Heart right ventricle (tissue), 16 donors: ENCODE results near the gene COL16A1. TPM values are rescaled to one million over a fixed set of nuclear protein-coding genes. Genes with fewer than 3 reads are reported as not detected.
A peak's percentile ranks its signal among the peaks of the same experiment; 100 is the strongest.

Experiments used
- ATAC-seq, 8 donors: fragments of 200-7000 bp; cut with Tn5 transposase; one replicate each; pipeline ENCODE4 v1.9.1; 2020; ENCODE audit warnings: mild to moderate bottlenecking in 8 of 8, moderate library complexity in 8 of 8, moderate number of reproducible peaks in 1 of 8
- DNase-seq, 2 donors: peaks; one replicate each; pipeline ENCODE4 v3.0.0-alpha.2; 2020
- H3K27ac ChIP-seq, 10 donors: fragments of 200-600 bp; sonication (generic) in 2 of 10; one replicate each; pipeline versions ENCODE4 v1.5.0 to v1.8.0; 2020 to 2022; ENCODE audit warnings: mild to moderate bottlenecking in 3 of 10
- H3K27me3 ChIP-seq, 7 donors: fragments of 200-600 bp; one replicate each; pipeline ENCODE4 v1.8.0; 2021 to 2022; ENCODE audit warnings: mild to moderate bottlenecking in 2 of 7
- H3K36me3 ChIP-seq, 9 donors: fragments of 200-600 bp; sonication (generic) in 1 of 9; one replicate each; pipeline versions ENCODE4 v1.5.0 to v1.8.0; 2020 to 2022; ENCODE audit warnings: mild to moderate bottlenecking in 2 of 9
- H3K4me1 ChIP-seq, 9 donors: fragments of 200-600 bp; sonication (generic) in 1 of 9; one replicate each; pipeline versions ENCODE4 v1.5.0 to v1.8.0; 2020 to 2022; ENCODE audit warnings: mild to moderate bottlenecking in 4 of 9
- H3K4me3 ChIP-seq, 10 donors: fragments of 200-600 bp; sonication (generic) in 2 of 10; one replicate each; pipeline versions ENCODE4 v1.5.0 to v1.8.0; 2020 to 2022; ENCODE audit warnings: mild to moderate bottlenecking in 7 of 10, moderate library complexity in 2 of 10
- H3K9me3 ChIP-seq, 11 donors: fragments of 200-600 bp in 10 of 11; sonication (generic) in 2 of 11; one replicate each; pipeline versions ENCODE4 v1.5.0 to v1.8.0; 2013 to 2022; ENCODE audit warnings: mild to moderate bottlenecking in 2 of 11, control low read depth in 1 of 11, moderate library complexity in 1 of 11
- CTCF ChIP-seq, 9 donors: fragments of 200-600 bp; sonication (generic) in 2 of 9; IDR thresholded peaks; one replicate each; pipeline versions ENCODE4 v1.5.0 to v1.8.0; 2021 to 2022; ENCODE audit warnings: antibody characterized with exemption in 9 of 9, mild to moderate bottlenecking in 5 of 9, moderate library complexity in 1 of 9
- WGBS, 2 donors: extraction: QIAGEN DNeasy Blood & Tissue Kit; methylation state at CpG; one replicate each; pipeline ENCODE4 v1.1.7; 2013; ENCODE audit warnings: inconsistent platforms in 1 of 2; 5-methylcytosine and 5-hydroxymethylcytosine counted together
- intact Hi-C, 10 donors: fragments of 100-400 bp; cut with DNase I; formaldehyde crosslinking; loops; one replicate each; pipeline versions ENCODE4 v1.11.1 to v1.14.2; 2022
- polyA plus RNA-seq, 2 donors: library from polyadenylated mRNA; stranded (reverse); fragments of 200-250 nt; gene quantifications; one replicate each; pipeline ENCODE4 v1.2.3, GENCODE V29; 2013
- total RNA-seq, 10 donors: library from RNA; stranded (reverse); fragmentation: NEBNext Ultra II Directional in 3 of 10; extraction: Animal tissue kit (Norgen Biotek cat#: 25700) in 3 of 10; gene quantifications; one replicate each; pipeline versions ENCODE4 v1.2.1 to v1.2.4, GENCODE V29; 2021 to 2023
- donor health status: Arrhythmogenic right ventricular cardiomyopathy.
- donor health status: ischemic (EF 13 %, LVEDD 7.1; RV severe dilation, severe dysfunction).
- donor health status: healthy with polysubstance abuse.
- donor health status: DM: no; HTN: yes; CAD: no.
- donor health status: DM: no; HTN: no; CAD: no.
- donor health status: ischemic (EF 25% LVEDD 6.9; RV normal size, moderate dysfunction).
- donor health status: ischemic (EF 25% LVEDD 5.7; RV mildly dilated, moderate dysfunction).
- donor health status: healthy.
- donor health status: DM: yes; HTN: yes; CAD: no.
- donor health status: Ischemic cardiomyopathy.
- donor health status: ischemic (EF 35%, LVEDD 5.7; RV mildly dilated, moderate dysfunction).
- donor health status: nonischemic (EF 11% LVEDD 7.7; RV severe dilation, severe dysfunction).
- donor health status: DM: yes; HTN: yes; CAD: no.
- donor health status: PGD.
- donor health status: ischemic (EF 29% LVEDD 5.4; RV normal size, mild dysfunction).
- donor health status: nonischemic (EF 23%, LVEDD 6.1; RV moderate dilation, normal function).

The COL16A1 gene
- total and polyA plus RNA-seq, 12 donors, result 7.4 to 35.3 (median 16.6) TPM

- 43 to 50% methylated on average over 4 of the region's 4 CpGs for WGBS, 2 donors
- ATAC-seq (peak; percentile 48 to 84 (median 74)), DNase-seq (peak; percentile 59 to 61)
- Histone ChIP-seq H3K4me3 (no peak overlapping the region), H3K27me3 (no peaks in the 10 kb centered on the region), H3K27ac (no peak overlapping the region), H3K4me1 (peaks cover 0 to 37% (median 14%) of the 10 kb centered on the region in 9 donors), H3K36me3 (no peaks in the 10 kb centered on the region), H3K9me3 (no peaks in the 10 kb centered on the region)
- intact Hi-C loops, result loop anchor here in 3 of 10 donors (10.0 kb wide), 1 partner anchor 81 kb away; no protein-coding TSS in a partner anchor
- TF ChIP-seq CTCF (IDR thresholded peaks at IDR 0.05), result peak; percentile 24 to 81 (median 76)
These were observed 41.5 kb upstream of the COL16A1 start for GRCh38 chr1:31745096-31745945.

- no peak for DNase-seq
- Histone ChIP-seq H3K27ac (no peak overlapping the region), H3K36me3 (no peaks in the 10 kb centered on the region), H3K9me3 (no peaks in the 10 kb centered on the region), H3K4me1 (peaks cover 0 to 31% (median 10%) of the 10 kb centered on the region in 9 donors), H3K4me3 (no peak overlapping the region), H3K27me3 (no peaks in the 10 kb centered on the region)
- WGBS, 2 donors, result 91 to 92% methylated on average over 28 of the region's 28 CpGs
- intact Hi-C loops, result loop anchor here in 3 of 10 donors (10.0 kb wide), 1 partner anchor 80 kb away; no protein-coding TSS in a partner anchor
- TF ChIP-seq CTCF (IDR thresholded peaks at IDR 0.05), result no peak
- ATAC-seq, result no peak
These were observed 40.5 kb upstream of the COL16A1 start for GRCh38 chr1:31744165-31744888.

GRCh38 chr1:31742462-31743212 is 38.8 kb upstream of the COL16A1 start:
- ATAC-seq, result no peak
- Histone ChIP-seq H3K9me3 (no peaks in the 10 kb centered on the region), H3K27me3 (no peaks in the 10 kb centered on the region), H3K36me3 (no peaks in the 10 kb centered on the region), H3K27ac (no peak overlapping the region), H3K4me3 (no peak overlapping the region), H3K4me1 (peaks cover 0 to 23% (median 6%) of the 10 kb centered on the region in 9 donors)
- WGBS, 2 donors, result 87 to 90% methylated on average over 32 of the region's 32 CpGs
- intact Hi-C loops, result loop anchor here in 3 of 10 donors (10.0 kb wide), 1 partner anchor 78 kb away; no protein-coding TSS in a partner anchor
- TF ChIP-seq CTCF (IDR thresholded peaks at IDR 0.05), result no peak
- DNase-seq, result no peak

GRCh38 chr1:31739346-31739745 is 35.5 kb upstream of the COL16A1 start:
- ATAC-seq (no peak), DNase-seq (peak in 1 of 2 donors; percentile 7)
- no peak for TF ChIP-seq CTCF (IDR thresholded peaks at IDR 0.05)
- Histone ChIP-seq H3K4me3 (no peak overlapping the region), H3K27ac (no peak overlapping the region), H3K27me3 (no peaks in the 10 kb centered on the region), H3K36me3 (no peaks in the 10 kb centered on the region), H3K4me1 (no peaks in the 10 kb centered on the region), H3K9me3 (no peaks in the 10 kb centered on the region)
- intact Hi-C loops, result no loop called here
- 54 to 59% methylated on average over 11 to 12 of the region's 12 CpGs for WGBS, 2 donors
